Limb (tissue), 2 donors: Measurements from ENCODE around the gene MYL4.
"Not testable (repeated sequence)": the region's sequence is repeated elsewhere in the genome, so short reads cannot be mapped to it uniquely, and the experiment has no call there.

Source experiments
- DNase-seq, 2 donors: peaks; one replicate each; pipeline ENCODE4 v3.0.0-alpha.2; 2016; ENCODE audit errors: extremely low spot score in 2 of 2

The MYL4 gene

DNA sequence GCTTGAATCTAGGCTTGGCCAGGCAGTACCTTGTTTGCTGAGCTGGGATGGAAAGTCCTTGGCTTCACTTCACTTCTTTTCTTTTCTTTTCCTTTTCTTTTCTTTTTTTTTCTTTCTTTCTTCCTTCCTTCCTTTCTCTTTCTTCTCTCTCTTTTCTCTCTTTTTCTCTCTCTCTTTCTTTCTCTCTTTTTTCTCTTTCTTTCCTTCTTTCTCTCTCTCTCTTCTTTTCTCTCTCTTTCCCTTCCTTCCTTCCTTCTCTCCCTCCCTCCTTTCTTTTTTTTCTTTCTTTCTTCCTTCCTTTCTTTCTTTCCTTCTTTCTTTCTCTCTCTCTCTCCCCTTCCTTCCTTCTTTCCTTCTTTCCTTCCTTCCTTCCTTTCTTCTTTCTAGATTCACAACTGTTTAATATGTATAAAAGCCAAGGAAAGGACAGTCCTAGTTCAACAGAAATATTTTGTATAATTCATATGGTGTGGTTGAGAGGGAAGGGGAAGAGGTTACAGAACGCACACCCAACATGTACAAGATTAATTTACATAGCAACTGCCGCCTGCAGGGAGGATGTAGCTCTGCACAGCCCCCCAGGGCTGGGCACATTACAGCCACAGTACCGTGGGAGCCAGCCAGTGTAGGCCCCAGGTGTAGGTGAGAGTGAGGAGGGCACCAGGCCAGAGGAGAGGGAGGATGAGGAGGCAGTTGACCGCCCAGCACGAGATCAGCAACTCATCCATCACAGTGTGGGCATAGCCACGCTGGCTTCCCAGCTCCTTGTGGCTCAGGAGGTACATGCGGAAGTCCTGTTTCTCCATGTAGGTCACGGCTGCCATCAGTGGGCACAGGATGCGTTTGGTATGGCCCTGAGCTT lies 34.8 kb downstream of the MYL4 start:
- DNase-seq: no peak

DNA sequence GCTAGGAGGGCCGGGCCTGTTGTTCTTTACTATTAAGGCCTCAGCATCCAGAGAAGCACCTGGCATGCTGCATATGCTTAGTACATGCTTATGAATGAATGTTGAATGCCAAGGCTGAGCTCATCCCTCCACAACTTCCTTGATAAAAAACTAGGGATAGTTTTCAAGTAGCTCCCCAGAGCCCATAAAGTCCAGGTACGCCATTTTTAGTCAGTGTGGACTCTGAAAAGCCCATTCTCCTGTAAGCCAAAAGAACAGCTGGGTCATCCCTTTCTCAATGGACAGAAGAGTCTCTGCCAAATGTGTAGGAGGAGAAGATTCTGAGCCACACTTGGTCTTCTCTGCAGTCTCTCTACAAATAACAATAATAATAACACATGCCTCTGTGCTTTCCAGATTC lies 35.5 kb downstream of the MYL4 start:
- DNase-seq: no peak

DNA sequence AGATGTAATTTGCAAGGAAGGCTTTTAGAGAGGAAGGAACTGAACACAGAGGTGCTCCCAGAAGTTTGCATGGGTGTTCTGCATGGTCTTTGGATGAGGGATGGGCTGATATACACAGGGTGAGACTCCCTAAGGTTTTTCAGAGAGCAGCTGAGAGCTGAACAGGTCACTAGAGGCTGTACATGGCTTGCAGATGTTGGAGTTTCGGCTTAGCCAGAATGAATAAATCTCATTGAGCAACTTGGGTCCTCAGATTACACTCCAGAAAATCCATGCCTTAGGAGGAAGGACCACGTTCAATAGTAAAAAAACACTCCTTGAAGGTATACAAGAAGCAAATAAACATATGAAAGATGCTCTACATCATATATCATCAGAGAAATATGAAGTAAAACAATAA lies 37.0 kb downstream of the MYL4 start:
- DNase-seq: no peak

DNA sequence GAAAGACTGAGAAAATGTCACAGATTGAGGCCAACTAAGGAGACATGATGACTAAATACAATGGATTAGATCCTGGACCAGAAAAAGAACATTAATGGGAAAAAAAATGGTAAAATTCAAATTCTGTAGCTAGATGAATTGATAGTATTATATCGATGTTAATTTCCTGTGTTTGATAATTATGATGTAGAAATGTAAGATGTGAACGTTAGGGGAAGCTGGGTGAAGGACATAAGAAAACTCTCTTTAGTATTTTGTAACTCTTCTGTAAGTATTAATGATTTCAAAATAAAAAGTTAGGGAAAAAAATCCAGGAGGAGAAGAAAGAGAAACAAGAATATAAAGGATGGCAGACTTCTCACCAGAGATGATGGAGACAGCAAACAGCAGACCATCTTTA lies 41.7 kb downstream of the MYL4 start:
- DNase-seq: no peak

DNA sequence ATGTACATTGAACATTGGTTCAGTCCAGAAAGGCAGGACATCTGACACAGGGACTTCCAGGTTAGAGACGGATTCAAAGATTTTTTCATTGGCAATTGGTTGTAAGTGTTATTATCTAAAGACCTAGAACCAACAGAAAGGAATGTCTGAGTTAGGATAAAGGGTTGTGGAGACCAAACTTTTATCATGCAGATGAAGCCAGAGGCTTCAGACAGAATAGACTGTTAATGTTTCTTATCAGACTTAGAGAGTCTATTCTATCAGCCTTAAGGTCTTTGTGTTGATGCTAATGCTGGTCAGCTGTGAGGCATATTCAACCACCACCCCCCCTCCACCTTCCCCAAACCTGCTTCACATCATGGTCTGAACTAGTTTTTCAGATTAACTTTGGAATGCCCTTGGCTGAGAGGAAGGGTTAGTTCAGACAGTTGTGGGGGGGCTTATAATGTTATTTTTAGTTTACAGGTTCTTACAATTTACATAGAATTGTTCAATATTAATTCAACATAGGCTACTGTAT lies 42.3 kb downstream of the MYL4 start:
- DNase-seq: no peak

DNA sequence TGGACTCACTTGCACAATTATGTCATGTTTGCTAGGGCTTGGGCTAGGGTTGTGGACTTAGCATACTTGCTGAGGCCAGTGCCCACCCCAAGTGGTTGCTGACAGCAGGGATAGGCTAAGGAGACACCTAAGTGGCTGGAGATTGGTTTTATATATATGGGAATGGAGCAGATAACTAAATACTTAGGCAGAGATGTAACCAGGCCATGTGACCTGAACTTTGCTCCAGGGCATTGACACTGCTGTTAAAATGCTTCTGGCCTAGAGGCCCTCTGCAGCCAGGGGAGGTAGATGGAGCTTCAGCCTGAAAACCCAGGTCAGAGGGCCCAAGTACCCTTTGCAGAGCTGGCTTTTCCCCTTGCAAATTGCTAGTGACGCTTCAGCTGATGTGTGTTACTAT lies 43.1 kb downstream of the MYL4 start:
- no peak for DNase-seq

DNA sequence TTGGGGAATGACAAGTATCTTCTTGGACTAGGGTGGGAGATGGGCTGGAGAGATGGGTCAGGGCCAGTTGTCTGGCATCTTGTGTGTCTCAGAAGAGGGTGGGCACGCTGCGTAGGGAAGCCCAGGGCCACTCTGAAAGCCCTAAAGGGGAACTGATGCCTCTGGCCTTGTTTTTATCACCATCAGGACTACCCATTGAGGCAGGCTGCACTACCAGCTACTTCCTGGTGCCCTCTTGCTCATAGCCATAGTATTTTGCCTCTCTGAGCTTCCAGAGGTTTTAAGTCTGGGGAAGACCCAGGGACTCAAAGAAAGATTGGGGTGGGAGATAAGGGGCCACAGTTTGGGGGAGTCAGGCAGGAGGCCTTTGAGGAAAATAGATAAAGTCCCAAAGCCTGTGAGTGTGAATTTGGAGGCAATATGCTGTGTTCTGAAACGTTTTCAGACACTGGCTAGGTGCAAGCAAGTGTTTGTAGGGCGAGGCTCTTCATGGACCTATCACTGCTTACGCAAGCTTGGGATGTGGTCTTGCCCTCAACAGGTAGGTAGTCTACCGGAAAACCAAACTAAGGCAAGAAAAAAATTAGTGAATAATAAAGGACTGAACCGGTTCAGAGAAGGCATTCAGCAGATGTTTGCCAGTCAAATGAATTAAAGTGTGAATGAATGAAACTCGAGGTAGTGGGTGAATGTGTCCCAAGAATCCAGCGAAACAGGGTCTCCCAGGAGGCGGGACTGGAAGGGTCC lies 43.8 kb downstream of the MYL4 start:
- DNase-seq: no peak

DNA sequence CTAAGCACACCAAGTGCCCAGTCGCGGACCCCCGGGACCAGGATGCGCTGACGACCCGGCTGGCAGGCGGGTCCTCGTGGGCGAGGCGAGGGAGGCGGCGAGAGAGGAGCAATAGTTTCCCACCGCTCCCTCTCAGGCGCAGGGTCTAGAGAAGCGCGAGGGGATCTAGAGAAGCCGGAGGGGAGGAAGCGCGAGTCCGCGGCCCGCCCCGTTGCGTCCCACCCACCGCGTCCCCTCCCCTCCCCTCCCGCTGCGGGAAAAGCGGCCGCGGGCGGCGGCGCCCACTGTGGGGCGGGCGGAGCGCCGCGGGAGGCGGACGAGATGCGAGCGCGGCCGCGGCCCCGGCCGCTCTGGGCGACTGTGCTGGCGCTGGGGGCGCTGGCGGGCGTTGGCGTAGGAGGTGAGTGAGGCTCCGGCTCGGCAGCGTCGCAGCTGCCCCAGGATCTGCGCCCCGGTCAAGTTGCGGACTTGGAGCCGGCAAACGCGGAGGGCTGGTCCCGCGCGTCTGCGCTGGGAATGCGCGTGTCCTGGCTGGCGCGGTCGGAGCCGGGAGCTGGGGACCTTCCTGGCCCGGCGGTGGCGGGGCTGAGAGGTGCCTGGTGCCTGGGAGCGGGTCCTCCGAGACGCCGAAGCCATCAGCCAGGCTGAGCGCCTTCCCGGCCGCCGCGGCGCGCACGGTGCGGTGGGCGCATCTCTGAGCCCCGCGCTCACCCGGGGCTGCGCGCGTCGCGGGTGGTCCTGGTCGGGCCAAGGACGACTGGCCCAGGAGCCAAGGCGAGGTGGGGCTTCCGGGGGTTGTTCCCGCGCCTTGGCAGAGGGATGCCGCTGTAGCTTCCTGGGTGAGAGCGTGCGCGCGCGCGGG lies 44.6 kb downstream of the MYL4 start, which contains the start of gene ITGB3:
TSS of gene ITGB3 (plus strand) at position 287 of the 862 bp plus-strand sequence. CDS start at position 322, 35 bp downstream.
- peak; percentile 60 to 84 for DNase-seq

DNA sequence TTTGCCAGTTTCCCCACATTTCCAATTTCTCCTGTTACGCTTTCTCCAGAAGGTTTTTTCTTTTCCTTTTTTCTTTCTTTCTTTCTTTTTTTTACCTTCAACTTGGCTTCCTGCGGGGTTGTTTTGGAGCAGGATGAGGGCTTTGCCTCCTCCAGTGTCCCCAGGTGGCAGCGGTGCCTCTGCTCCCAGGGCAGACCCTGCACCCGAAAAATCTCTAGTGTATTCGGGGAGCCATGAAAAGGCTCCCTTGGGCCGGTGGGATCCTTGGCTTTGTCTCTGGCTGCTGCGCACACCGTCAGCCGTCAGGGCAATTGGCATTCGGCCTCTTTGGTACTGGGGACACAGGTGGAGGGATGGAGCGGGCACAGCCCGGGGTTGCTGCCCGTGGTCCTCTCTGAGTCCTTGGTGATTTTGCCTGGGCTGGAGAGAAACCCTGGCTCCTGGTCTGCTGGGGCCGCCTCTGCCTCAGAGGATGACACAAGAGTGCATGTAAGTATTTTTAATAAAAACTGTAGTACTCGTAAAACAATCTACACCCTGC lies 45.3 kb downstream of the MYL4 start:
- DNase-seq: no peak

DNA sequence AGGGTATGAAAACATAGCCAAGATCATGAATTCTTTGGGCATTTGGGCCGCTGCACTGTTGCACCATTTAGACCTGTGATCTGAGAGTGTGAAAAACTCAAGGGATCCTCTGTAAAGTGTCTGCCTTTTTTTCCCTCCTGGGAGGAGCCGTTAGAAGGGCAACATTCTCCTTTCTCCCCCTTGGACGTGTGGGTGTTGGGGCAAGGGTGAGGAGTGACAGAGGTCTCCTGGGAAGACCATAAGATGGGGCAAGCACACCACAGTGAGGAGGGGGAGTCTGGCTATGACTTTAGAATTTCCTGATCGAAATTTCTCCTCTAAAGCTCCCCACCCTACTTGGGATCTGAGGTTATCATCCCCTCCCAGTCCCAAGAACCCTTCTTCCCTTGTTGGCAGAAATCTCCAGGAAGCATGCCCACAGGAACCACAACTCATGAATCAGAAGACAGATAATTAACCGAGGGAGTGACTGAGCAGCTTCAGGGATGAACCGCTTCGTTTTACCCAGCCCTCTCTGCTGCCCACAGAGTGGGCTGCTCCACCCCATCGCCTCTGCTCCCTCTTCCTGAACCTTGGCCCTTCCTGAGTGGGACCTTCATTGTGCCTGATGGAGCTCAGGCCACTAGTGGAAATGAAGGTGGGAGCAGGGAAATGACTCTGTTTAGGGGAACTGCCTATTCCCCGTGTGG lies 48.6 kb downstream of the MYL4 start:
- no peak for DNase-seq

DNA sequence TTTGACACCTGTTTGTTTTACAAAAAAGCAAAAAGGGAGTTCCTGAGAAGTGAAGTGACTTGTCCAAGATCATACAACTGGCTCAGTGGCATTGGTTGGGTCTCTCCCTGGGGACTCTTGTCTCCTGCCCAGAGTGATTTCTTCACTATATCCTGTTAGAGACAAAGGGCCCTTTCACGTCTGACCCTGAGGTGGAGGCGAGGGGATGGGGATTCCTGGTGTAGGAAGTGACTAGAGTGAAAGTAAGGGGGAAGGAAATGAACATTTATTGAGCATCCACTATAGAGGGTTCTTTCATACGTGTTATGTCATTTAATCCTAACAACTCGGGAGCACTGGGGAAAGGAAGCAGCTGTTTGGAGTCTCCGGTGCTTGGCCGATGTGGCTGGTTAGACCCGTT lies 53.4 kb downstream of the MYL4 start:
- DNase-seq: no peak

DNA sequence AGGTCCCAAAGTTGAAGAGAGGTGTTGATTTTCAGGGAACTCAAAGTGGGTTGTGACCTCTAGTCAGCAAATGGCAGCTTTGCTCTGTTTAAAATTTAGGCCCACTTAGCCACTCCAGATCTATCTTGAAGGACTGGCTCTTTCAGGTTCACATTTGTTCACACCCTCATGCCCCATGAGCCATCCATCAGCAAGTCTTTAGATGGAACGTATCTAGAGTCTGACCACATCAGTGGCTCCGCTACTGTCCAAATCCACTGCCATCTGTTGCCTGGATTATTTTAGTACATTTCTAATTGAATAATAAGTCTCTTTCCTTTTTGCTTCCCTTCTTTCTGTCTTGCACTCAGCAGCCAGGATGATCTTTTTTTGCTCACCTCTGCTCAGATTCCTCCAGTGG lies 55.0 kb downstream of the MYL4 start:
- DNase-seq: no peak

DNA sequence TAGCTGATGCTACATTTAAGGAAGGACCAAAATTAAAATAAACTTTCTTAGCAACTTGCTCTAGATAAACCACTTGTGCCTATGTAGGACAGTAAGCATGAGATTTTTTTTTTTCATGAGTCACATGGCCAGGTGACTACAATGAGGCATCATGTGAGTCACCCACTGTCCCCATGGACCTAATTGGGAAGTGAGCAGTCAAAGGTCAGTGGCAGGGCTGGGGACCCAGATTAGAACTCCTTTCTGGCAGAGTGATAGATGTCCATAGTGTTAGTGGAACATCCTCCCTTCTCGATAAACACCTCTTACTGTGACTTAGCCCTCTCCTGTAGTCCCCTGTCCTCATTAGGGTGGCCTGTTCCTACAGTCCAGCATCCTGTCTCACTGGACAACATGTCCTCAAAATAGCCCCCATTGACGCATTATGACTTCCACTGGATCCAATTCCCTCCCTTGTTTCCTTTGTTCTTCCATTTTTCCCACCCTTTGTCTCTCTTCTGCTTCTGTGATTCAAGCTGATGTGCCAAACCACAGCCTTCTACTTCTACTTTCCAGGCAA lies 56.9 kb downstream of the MYL4 start:
- DNase-seq: no peak

DNA sequence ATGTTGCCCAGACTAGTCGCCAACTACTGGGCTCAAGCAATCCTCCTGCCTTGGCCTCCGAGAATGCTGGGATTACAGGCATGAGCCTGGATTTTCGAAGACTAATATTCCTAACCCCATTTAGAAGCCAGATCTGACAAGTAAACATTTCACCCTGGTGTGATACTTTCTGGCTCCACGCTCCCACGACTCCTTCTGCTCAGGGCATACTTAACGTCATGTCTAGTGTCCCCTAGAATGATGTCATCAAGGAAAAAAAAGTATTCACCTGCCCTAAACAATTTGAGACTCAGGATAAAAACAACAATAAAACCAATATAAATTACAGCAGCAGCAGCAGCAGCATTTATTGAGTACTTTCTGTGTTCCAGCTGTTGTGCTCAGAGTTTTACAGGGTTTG lies 57.6 kb downstream of the MYL4 start:
- no peak for DNase-seq

DNA sequence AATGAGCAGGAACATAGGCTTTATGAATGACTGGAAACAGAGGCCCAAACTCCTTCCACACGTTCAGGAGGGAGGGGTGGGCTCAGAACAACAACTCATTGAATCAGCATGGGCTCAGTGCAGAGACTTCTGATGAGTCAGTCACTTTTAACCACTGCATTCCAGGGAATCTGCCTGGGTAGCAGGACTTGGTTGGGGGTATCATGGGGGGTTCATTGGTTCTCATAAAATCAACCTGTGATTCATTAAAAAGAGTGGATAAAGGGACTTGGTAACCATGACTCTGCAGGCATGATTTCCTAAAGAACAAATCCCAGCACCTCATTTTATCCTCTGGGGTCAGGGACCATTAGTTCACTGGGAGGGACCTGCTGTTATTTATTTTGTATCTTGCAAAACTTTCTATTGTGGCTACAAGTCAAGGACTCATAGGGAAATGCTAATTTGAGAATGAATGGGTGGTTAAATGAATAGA lies 58.2 kb downstream of the MYL4 start:
- DNase-seq: no peak

DNA sequence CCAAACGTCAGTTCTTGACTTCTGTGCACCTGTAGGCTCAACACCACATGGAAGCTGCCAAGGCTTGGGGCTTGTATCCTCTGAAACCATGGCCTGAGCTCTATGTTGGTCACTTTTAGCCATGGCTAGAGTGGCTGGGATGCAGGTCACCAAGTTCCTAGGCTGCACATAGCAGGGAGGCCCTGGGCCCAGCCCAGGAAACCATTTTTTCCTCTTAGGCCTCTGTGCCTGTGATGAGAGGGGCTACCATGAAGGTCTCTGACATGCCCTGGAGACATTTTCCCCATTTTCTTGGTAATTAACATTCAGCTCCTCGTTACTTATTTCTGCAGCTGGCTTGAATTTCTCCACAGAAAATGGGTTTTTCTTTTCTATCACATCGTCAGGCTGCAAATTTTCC lies 59.8 kb downstream of the MYL4 start:
- DNase-seq: not testable (repeated sequence)

DNA sequence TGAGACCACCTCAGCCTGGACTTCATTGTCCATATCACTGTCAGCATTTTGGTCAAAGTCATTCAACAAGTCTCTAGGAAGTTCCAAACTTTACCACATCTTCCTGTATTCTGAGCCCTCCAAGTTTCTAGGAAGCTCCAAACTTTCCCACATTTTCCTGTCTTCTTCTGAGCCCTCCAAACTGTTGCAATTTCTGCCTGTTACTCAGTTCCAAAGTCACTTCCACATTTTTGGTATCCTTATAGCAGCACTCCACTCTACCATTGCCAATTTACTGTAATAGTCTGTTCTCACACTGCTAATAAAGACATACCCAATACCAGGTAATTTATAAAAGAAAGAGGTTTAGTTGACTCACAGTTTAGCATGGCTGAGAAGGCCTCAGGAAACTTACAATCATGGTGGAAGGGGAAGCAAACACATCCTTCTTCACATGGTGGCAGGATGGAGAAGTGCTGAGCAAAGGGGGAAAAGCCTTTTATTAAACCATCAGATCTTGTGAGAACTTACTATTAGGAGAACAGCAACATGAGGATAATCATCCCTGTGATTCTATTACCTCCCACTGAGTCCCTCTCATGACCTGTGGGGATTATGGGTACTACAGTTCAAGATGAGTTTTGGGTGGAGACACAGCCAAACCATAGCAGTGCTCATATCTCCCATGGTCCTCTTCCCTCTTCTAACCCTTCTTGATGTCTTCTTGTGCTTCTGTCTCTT lies 60.6 kb downstream of the MYL4 start:
- DNase-seq: not testable (repeated sequence)

DNA sequence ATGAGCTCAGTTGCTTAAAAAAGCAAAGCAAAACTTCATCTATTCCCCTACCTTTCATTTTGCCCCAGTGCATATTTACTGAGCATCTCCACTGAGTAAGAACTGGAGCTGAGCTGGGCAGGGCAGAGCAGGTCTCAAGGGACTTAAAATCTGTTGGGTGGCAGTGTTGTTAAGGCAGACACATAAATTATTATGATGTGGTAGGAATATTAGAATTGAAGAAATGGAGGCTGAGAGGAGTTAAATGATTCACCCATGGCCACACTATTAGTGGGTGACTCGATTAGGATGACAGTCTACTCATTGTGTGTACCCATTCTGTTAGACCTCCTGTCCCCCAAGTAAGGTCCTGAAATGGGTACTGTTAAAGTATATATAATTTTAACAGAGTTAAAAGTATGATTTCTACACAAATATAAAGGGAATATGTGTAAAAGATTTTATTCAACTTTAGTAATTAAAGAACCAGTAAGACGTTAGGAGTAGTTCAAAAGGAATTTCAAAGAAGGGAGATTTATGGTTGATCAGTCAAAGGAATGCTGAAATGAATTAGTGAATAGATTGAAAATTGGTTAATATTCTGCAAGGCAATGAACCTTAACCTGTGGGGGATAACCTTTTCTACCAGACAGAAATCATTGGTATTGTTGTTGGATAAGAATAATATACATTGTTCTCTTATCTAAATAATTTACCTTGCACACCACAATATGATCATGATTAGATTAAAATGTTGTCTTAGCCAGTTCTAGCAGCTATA lies 62.0 kb downstream of the MYL4 start:
- no peak for DNase-seq

DNA sequence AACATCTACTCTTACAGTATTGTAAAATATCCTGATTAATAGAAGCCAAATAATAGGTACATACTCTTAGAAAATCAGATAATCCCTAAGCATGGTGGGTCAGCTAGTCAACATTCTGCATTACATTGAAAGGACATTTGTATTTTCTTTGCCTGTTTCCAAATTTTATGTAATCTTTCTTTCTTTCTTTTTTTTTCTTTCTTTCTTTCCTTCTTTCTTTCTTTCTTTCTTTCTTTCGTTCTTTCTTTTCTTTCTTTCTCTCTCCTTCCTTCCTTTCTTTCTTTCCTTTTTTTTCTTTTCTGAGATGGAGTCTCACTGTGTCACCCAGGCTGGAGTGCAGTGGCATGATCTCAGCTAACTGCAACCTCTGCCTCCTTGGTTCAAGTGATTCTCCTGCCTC lies 63.3 kb downstream of the MYL4 start:
- no peak for DNase-seq
